Erythroblast (primary cell): ENCODE results near the gene HERPUD2.

Source experiments
- GATA1 ChIP-seq: IDR thresholded peaks from 2 replicates; pipeline ENCODE4 v1.6.1; 2011; ENCODE audit warnings: low read depth, mild to moderate bottlenecking, control low read depth, low read length, moderate library complexity
- POLR2A ChIP-seq: IDR thresholded peaks from 2 replicates; pipeline ENCODE4 v1.6.1; 2011; ENCODE audit warnings: mild to moderate bottlenecking, low read length

DNA sequence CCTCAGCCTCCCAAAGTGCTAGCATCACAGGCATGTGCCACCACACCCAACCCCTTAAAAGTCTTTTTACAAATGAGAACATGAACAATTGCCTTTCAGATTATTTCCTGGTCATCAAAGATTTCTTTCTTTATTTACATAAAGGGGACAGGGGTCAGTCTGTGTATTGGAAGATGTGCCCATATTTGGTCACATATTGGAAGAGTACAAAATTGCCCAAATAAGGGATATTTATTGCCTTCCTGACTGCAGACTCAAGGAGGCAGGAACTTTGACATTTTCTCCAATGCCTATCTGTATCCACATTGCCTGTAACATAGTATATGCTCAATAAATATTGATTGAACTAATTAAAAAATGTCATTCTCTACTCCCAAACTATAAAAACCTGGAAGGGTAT is 25.9 kb upstream of the HERPUD2 start:
- TF ChIP-seq POLR2A (no peak), GATA1 (no peak)
